GM19238 (cell line): ENCODE data around the gene ZFYVE9.
A peak's percentile ranks its signal among the peaks of the same experiment; 100 is the strongest.

Experiments used
- DNase-seq: peaks from one replicate; pipeline ENCODE4 v3.0.0; 2011; ENCODE audit warnings: low spot score; ENCODE audit not compliant: insufficient read length

The ZFYVE9 gene

DNA sequence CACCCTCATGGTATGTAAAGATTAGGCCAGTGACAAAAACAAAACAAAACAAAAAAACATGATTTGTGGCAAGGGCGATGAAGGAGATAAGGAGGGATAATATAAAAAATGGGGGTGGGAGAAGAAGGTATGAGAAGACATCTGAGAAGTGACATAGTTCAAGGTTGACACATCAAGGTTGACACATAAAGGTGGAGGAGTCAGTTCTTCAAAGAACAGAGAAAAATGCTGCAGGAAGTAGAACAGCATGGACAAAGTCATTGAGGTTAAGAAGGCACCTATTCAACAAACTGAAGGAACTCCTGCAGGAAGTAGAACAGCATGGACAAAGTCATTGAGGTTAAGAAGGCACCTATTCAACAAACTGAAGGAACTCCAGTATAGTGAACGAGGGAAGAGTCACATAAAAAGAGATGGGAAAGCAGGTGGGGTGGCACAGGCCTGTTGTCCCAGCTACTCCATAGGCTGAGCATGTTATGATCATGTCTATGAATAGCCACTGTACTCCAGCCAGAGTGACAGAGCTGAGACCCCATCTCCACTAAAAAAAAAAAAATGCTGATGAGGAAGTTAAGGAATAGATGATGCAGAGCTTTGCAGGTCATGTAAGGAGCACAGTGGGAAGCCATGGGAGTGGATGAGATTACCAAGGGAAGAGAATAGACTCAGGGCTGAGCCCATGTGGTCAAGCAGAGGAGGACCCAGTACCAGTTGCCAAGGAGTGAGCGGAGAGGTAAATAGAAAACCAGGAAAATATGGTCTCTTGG lies 101.5 kb downstream of the ZFYVE9 start:
- no peak for DNase-seq

DNA sequence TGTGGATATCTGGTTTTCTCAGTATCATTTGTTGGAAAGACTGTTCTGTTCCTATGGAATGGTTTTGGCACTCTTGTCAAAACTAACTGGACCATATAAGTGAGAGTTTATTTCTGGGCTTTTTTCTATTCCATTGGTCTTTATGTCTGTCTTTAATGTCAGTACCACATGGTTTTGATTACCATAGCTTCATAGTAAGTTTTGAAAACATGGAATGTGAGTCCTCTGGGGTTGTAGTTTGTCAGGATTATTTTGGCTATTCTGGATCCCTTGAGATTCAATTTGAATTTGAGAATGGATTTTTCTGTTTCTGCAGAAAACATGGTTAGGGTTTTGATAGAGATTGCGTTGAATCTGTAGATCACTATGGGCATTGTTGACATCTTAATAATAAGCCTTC lies 107.9 kb downstream of the ZFYVE9 start:
- DNase-seq: no peak

DNA sequence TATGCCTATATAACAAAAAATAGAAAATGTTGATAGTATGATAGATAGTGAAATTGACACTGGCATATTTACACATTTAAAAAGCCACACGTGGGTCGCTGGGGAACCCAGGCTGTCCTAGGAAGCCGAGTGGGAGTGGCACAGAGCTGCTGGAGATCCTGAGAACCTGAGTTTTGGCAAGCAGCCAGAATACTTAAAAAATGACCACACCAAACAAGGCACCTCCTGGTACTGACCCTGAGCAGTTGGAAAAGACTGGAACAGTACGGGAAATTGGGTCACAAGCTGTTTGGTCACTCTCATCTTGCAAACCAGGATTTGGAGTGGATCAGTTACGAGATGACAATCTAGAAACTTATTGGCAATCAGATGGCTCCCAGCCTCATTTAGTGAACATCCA lies 111.5 kb downstream of the ZFYVE9 start:
- no peak for DNase-seq

DNA sequence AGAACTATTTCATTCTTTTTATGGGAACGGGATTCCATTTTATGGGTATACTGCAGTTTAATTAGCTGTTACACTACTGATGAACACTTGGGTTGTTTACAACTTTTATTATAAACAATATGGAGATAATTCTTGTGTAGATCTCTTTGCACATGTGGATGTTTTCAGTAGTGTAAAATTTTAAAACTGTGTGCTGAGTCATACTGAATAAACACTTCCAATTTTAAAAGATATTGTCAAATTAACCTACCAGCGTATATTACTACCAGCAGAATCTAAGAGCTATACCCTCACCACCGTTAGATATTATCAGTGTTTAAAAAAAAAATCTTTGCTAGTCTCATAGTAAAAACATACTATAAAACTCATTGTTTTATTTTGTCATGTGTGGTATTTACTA lies 118.0 kb downstream of the ZFYVE9 start:
- no peak for DNase-seq

DNA sequence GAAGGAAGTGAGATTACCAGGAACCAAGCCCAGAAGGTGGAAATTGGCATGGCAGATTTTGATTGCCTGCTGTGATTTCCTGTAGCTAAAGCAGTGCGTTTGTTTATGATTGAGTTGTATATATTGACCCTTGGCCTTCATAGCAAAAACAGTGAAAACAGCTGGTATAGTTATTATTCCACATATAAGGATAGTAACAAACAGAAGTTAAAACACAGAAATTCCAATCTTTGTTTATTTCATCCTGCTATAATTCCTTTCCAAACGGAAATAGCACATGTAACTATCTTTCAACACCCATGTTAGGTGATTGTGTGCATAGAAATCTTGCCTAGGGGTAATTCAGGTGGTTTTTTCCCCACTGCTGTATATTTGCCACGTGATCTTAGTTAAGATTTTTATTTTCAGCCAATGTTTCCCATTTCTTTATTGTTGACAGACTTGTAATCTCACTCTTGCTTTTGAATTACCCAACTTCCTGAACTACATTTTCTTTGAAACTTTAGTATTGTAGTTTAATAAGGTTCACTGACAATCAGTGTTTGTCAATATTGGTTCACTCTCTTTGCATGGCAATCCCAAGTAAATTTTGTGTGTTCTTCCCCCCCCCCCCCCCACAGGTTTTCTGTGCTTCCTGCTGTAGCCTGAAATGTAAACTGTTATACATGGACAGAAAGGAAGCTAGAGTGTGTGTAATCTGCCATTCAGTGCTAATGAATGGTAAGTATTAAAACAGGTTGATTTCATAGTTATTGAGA lies 121.4 kb downstream of the ZFYVE9 start:
- DNase-seq: no peak

DNA sequence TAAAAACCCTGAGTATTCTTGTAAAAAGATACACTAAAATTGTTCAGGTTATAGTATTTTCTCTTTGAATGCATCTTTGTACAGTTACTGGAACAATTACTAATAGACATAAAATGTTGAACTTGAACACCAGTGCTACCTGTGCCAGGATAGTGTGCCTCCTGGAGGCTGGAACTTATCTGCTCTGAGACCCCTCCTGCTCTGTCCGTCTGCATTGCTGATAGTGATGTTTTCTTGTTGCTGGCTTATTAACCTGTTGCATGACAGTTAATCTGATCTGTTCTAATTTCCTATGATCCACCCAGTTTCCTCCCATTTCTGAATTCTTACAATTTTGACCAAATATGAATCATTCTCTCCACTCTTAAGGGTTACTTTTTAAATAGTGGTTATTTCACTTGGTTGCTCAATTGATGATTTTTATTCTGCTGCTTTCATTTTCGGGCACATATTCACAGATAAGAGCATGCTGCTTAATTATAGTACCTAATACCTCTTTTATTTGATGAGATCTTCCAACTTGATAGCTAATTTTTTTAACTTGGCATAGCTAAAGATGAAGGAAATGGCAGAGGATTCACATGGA lies 122.7 kb downstream of the ZFYVE9 start:
- DNase-seq: no peak

DNA sequence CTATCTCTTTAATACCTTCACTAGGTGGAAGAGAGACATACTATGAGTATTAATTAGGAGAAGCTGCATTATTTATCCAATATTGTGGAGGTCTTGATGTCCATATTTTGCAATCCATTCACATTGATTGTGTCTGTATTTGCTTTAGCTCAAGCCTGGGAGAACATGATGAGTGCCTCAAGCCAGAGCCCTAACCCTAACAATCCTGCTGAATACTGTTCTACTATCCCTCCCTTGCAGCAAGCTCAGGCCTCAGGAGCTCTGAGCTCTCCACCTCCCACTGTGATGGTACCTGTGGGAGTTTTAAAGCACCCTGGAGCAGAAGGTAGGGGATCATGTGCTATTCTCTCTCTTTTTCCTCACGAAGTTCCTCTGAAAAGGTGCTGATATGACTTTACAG lies 124.6 kb downstream of the ZFYVE9 start:
- no peak for DNase-seq

DNA sequence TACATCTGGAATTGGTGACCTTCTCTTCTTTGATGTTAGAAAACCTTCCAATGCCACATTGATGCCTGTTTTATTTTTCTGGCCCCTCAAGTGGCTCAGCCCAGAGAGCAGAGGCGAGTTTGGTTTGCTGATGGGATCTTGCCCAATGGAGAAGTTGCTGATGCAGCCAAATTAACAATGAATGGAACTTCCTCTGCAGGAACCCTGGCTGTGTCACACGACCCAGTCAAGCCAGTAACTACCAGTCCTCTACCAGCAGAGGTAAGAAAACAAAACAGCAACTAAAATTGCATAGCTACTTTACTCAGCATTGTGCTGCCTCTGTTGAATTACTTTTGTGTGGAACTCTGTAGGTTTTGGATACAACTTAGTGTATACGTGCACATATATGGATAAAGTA lies 126.5 kb downstream of the ZFYVE9 start:
- DNase-seq: no peak

DNA sequence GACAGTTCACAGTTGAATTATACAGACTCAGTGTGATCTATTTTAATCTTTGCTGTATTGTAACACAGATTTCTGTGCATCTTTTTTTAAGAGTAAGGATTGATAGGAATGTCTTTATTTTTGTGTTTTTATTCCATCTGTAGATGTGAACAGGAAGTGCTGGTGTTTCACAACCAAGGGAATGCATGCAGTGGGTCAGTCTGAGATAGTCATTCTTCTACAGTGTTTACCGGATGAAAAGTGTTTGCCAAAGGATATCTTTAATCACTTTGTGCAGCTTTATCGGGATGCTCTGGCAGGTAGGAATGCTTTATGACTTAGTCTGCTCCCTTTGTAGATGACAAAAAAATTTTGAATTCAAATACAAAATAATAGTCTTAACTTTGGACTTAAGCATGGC lies 139.6 kb downstream of the ZFYVE9 start:
- no peak for DNase-seq

DNA sequence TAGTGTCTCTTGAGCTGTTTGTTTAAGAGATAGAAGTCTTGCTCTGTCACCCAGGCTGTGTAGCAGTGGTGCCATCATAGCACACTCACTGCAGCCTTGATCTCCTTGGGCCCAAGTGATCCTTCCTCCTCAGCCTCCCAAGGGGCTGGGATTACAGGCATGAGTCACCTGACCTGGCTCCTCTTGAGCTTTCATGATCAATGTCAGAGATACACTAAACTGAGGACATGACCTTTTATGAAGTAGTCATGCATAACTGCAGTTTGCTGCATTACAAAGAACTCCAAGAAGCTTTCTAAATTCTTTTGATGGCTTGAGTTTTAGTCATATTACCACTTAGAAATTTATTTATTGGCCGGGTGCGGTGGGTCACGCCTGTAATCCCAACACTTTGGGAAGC lies 146.4 kb downstream of the ZFYVE9 start:
- DNase-seq: no peak

DNA sequence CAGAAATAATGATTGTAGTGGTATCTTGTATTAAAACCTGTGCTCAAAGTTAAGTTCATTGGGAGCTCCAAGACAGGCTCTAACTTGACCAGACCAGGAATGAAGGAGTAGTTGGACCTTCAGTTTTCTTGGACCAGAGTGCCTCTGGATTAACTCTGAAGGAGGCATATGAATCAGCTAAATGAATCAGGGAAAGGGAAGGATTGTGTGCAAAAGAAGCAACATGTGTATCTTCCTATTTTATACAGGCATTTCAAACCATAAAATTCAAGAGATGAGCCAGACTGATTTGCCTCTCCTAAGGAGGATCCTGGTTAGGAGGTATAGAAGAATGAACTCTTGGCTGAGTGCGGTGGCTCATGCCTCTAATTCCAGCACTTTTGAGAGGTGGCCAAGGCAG lies 152.7 kb downstream of the ZFYVE9 start:
- DNase-seq: no peak

DNA sequence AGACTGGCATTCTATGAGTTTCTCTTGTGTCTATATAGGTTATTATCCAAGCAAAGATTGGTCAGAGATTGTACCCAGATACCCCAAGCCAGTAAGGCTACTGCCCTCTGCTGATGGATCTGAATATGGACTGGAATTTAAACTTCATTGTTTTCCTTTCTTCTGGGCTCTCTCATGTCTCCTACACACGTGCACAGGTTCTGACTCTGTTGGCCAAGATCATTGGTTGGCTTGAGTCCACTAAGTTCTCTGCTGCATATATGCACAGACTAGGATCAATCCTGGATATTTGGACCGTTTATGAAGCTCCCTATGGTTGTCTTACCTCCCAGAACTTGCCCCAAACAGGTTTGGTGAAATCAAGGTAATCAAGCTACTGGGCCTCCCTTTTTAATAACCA lies 154.5 kb downstream of the ZFYVE9 start:
- DNase-seq: peak; percentile 10

DNA sequence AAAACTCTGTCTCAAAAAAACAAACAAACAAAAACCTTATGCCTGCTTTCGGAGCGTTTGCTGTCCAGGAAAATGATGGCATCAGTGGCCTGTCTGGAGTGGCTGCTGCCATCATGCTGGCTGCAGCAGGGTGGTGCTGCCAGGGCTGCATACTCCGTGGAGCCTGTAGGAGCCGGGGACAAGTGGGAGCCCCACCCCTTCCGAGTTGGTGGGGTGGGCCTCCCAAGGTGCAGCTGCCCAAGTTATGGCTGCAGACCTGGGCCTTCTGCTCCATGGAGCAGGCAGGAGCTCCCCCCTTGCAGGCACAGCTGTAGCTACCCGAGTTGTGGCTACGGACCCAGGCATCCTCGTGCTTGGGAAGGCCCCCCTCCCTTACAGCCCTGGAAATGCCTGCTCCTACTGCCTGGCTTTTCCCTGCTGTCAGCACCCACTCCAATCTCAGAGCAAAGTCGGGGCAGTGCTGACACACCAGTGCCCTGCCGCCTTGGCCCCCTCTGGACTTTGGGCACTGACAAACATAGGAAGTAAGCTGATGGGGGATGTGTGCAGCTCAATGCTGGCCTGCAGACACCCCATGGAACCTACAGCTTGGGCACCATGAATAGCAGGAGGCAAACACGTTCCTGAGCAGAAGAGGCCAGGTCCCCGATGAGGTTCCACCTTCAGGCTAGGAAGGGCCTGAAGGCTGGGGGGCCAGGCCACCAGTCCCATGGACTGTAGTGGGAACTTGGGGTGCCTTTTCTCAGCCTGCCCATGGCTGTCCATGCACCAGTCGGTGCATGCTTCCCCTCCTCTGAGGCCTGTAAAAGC lies 163.7 kb downstream of the ZFYVE9 start:
- DNase-seq: no peak

DNA sequence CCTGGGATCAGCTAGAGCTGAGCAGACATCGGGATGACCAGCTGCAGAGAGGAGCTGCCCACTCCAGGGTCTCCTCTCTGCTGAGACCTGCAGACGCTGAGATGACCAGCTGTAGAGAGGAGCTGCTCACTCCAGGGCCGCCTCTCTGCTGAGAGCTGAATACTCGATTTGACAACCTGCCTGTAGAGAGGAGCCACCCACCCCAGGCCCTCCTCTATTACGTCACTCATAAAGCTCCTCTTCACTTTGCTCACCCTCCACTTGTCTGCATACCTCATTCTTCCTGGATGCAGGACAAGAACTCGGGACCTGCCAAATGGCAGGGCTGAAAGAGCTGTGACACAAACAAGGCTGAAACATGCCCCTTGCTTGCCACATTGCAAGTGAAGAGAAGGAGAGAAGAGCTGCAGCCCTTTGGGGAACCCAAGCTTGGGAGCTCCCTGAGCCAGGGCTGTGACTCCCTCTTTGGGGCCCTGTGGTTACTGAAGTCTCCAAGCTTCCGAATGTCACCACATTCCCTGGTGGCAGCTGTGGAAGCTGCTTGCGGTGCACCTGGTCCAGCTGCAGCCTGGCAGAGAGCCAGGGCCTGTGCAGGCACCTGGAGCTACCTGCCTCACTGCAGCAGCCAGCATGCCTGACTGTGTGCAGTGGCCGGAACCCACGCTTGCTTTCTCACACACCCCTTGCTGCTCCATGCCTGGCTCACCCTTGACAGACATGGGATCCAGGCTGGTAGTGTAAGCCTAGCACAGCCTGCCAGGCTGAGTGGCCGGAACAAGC lies 164.5 kb downstream of the ZFYVE9 start:
- no peak for DNase-seq

DNA sequence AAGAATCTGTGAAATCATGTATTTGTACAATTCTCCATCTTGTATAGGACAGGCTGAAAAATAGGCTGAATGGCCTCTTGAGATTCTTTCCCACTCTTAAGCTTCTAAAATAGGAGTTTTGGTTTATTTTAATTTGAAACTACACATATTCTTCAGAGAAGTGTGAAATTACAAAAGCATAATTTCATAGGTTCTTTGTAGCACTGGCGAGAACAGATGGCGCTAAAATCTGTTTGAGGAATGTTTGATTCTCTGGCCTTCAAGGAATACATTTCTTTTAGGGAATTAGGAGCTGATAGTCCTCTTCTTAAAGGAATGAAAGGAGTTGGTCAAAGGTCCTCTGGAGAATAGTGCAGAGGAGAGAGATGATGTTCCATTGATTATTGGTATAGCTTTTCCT lies 179.2 kb downstream of the ZFYVE9 start:
- no peak for DNase-seq

DNA sequence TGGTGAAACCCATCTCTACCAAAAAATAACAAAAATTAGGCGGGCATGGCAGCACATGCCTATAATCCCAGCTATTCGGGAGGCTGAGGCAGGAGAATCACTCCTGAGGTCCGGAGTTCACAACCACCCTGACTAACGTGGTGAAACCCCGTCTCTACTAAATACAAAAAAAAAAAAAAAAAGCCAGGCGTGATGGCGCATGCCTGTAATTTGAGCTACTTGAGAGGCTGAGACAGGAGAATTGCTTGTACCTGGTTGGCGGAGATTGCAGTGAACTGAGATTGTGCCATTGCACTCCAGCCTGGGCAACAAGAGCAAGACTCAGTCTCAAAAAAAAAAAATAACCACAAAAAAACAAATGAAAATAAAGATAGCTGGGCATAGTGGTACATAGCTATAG lies 181.8 kb downstream of the ZFYVE9 start:
- no peak for DNase-seq

DNA sequence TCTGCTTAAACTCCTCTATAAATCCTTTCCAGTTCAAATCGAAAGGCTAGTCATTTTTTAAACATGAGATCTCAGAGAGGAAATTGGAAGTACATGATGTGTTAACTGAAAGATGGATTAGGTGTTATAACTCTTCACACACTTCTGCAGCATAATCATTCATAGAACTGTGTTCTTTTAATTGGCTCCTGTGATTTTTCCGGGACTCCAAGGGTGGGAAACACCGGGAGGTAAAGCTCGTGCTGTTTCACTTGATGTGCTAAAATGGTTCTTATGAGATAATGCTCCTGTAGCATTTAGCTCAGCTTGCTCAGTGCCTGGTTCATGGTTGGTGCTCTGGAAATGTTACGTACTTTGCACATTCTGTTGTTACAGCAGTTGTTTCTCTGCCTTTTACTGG lies 183.9 kb downstream of the ZFYVE9 start:
- DNase-seq: no peak

DNA sequence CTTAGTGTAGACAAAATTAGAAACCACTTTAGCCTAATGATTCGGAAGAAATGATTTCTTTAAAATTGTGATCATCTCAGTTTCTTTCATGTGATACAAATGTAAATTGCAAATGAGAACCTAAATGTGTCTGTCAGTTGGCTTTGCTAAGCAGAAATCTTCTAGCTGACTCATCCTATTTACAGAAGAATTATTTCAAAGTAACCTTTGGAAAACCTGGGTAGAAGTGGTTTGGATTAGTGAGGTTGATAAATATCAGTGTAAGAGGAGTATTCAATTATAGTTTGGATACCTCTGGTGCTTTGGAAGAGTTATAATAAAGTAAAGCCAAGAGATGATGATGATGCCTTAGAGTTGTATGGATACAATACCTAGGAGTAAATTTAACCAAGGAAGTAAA lies 186.7 kb downstream of the ZFYVE9 start:
- DNase-seq: no peak

DNA sequence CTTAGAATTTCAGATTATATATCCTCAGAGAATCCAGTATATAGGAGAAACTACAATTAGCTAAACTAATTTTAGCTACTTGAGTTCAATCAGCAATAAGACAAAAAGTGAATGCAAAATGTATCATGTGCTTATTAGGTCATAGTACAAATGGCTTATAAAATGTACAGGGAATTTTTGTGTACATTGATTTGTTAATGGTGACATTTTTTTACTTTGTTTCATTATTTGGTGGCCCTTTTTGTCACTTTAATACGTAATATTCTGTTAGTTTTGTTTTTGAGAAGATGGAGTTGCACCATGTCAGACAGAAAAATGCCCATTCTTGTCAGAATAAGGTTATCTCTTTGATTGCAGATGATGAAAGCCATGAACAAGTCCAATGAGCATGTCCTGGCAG lies 190.5 kb downstream of the ZFYVE9 start:
- no peak for DNase-seq

DNA sequence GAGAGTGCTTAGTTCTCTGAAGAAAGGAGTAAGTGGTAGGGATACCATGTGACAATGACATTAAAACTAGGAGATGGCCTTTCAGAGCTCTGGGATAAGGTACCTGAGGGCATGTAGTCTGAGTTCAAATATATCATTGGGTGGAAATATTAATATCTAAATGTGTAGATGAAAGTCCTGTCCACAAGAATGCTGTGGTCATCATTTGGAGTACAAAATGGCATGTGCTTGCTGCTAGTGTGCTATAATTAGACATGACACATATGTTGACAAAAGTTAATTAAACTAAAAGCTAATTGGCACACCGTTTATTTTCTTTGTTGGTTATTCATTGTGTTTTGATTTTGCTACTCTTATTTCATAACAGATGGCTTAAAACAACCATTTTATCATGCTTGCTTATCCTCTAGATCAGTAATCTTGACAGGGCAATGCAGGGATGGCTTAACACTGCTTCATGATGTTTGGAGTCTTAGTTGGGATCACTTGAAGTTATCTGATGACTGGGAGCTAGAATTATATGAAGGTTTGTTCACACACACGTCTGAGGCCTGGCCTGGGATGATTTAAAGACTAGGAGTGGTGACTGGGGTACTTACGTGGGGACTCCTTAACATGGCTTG lies 193.1 kb downstream of the ZFYVE9 start:
- no peak for DNase-seq

DNA sequence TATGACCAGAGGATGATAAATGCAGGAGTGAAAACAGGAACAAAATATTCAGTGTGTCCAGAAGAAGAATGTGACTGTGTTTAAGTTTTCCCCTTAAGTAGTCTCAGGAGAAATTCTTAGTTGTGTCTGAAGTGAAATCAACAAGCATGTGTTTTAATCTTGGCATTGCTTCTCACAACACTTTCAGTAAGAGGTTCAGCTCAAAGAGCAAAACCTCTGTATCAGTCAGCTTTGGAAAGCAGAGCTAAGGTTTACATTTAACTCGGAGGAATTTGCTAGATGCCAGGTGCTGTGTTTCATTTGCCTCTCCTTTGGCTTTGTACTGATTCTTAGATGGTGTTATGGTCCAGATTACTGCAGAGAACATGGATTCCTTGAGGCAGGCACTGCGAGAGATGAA lies 195.6 kb downstream of the ZFYVE9 start:
- no peak for DNase-seq
